Amniotic epithelial cell (primary cell): ENCODE measurements around the gene CALML3.

Experiments
- DNase-seq: peaks from one replicate; pipeline ENCODE4 v3.0.0-alpha.2; 2010; ENCODE audit warnings: low read depth

The CALML3 gene

DNA sequence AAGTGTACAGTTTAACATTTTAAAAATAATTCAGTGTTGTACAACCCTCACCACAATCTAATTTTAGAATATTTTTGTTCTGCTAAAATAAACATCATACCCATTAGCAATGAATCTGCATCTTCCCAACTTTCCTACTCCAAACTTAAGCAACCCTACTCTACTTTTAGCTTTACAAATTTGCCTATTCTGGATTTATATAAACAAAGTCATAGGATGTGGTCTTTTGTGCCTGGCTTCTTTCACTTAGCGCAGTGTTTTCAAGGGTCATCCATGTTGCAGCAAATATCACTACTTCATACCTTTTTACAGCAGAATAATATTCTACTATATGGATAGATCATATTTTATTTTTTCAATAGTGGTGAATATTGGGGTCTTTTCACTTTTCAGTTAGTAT, 18.9 kb downstream of the CALML3 start:
- DNase-seq, result no peak

DNA sequence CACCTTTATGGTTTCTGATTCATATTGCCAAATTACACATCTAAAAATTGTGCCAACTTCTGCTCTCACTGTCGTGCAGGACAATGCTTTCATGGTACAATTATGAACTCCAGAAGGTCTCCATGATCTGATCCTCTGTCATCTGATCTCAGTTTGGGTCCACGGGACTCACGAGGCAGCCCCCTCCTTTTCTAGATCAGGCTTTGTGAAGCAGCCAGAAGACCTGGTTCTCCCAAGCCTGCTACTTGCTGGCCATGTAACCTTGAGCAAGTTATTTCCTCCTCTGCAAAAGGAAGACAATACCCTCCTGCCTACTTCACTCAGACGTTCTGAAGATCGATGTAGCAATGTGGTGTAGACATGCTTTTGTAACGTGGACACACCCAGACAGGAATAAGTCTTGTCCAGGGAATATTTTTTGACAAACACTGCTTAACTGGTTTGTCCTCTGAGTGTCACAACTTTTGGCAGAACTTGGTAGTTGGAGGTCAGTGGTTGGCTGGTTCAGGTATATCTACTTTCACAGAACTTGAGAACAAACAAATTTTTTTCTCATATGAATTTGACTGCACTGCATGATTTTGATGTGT, 19.6 kb downstream of the CALML3 start:
- DNase-seq, result no peak

DNA sequence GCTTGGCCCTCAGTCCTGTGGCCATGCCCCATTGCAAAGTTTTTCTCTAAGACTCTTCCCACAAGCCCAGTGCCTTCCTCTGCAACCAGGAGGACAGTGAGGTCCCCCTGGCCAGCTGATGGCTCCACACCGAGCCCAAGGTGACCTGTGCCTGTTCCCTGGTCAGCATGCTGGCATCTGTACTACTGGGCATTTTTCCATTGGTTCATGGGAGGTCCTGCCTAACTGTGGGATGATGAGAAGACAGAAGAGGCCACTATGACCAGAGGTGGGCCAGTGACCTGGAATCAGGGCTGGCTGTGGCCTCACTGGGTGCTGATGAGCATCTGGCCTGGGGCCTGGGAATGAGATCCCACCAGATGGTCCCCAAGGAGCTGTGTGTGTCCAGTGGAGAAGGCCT, 20.2 kb downstream of the CALML3 start:
- no peak for DNase-seq

DNA sequence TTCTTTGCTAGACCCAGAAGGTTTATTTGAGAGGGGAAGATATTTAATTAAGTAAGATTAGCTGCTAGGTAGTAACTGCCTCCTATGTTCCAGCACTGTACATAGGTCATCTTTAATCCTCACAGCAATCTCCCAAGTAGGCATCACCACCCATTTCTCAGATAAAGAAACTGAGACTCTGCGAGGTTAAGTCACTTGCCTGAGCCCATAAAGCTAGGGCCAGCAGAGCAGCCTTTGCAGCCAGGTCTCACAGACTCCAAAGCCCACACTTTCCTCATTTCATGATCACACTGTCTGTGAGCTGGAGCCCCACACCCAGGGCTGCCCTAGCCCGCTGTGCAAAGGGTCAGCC, 20.6 kb downstream of the CALML3 start:
- DNase-seq, result no peak

DNA sequence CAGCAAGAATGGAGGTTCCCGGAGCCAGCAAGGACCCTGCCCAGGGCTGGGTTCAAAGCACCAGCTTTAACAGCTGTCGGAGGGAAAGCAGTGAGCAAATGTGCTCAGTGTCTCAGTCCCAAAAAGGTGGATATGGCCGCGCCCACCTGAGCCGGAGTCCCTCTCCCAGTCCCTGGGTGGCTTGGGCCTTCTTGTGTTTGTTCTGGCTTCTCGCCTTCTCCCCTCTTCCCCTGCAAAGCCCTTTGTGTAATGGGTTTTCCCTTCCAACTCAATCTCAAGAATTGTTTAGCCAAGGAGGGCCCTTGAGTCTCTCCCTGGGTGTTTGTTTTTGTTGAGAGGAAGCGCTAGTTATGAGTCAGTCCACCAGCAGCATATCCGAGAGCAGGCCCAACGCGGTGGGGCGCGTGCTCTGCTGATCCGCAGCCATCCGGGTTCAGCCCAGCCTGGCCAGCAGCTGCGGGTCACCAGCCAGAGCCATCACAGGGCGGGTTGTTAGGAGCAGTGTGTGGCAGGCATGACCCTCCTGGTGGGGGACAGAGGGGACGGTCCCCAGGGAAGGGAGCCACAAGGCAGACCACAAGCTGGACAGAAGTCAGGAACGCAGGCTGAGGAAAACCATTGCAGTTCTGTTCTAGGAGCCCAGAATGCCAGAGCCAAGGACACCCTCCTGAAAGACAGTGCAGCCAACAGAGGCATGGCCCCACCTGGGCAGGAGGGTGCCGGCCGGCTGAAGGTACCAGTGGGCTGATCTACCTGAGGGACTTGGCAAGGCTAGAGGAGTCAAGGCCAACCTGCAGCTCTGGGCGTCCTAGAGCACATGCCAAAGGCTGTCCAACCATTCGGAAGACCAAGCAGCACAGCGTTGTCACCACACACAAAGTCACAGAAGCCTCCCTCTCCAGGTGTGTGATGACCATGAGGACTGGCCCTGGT, 21.3 kb downstream of the CALML3 start:
- peak; percentile 78 for DNase-seq

DNA sequence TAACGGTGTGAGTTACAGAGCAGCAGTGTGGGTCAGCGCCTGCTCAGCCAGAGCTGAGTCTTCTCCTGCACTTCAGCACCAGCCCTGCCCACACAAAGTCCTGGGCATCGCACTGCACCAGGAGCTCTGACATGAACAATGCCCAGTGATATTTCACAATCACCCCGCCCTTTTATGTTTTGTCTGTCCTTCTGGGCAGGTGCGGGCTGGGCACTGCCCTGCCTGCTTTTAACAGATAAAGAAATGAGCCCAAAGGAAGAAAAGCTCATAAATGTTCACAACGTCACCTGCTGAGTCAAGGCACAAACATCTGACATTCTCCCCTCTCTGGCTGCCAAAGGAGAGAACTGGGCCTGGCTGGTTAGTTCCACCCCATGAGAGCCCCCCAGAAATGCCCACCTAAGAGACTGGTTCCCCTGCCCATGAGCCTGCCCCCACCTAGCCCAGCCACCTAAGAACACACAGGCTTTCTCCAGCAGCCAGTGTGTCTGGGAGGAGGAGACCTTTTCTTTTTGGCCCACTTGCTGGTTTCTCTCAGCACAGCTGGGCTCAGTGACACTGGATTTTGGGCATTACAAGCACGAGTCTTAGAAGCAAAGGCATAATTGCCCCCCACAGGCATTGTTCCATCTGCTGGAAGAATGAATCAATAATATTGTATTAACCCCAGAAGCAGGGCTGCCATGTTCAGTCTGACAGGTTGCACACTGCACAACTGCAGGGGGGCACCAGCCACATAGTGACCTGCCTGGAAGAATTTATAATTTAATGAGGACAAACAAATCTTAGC, 22.3 kb downstream of the CALML3 start:
- DNase-seq, result peak; percentile 25

DNA sequence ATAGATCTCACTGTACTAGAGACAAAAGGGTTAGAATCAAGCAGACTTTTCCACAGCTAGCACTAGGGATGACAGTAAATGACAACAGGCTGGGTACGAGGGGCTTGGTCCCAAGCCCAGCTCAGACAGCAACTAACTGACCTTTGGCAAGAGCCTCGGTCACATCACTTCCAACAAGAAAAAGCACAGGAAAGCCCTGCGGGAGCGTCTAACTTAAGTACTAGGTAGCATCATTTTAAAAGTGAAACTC, 22.8 kb downstream of the CALML3 start:
- DNase-seq, result no peak

DNA sequence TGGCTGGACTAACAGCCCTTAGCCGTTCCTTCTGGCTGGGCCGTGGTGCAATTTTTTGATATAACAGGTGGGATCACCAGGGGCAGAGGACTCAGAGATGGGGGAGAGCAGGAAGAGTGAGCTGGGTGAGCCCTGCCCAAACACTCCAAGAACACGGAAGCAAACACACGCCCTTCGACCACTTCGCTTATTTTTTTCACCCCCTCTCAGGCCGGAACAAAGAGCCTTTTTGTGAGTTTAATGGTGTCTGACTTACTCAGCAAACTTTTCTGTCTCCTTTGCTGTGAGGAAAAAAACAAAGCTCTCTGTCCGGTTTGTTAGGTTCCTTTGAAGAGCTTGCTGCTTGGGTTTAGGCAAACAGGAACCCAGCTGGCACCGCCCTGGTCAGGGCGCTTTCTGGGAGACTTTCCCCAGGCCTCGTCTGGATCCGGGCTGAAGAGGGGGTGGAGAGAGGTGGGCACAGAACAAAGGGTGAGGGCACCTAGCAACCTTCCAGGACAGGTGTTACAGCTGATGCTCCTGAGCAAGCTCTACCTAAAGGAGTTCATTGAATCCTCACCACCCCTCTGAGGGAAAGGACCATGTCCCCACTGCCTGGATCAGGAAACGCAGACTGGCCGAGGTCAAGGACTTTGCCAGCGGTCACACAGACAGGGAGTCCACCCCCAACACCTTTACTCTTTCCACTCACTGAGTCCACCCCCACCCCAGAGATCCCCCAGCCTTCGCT, 23.3 kb downstream of the CALML3 start:
- no peak for DNase-seq

DNA sequence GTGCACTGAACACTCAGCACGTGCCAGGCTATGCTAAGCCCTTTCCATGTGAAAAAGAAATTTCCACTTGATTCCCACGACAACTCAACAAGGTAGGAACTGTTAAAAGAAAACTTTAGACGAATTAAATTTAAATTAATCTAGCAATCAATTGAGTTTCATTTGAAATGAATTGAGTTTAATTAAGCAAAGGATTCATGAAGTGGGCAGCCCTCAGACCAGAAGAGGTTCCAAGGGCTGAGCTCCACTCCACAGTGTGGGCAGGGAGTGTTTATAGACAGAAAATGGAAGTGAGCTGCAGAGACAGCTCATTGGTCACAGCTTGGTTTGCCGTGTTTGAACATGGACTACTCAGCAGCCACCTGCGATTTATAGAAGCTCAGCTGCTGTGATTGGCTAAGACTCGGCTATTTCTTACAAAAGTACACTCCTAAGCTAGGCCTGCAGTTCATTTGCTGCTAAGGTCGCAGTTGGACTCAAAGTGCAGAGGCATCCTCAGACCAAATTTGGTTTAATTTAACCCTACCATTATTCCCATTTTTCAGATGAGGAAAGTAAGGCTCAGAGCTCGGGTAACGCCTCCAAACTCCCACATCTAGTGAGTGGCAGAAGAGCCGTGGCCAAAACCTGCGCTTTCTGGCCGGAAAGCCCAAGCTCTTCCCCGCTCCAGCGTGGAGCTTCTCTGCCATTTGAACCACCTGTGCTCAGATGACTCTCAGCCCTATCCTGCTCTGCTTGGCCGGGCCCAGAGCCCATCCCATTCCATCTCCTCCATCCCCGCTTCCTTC, 24.9 kb downstream of the CALML3 start:
- no peak for DNase-seq

DNA sequence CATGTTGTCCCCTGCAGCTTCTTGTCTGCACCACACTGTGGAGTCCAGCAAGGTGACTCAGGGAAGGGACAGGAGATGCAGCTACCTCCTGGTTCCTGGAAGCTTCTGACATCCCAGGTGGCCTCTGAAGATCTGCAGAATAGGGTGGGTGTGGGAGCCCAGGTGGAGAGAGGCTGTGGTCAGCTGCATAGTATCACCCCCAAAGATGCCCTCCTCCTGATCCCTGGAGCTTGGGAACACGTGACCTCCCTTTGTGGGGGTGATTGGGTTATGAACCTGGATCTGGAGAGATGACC, 25.4 kb downstream of the CALML3 start:
- DNase-seq, result no peak

DNA sequence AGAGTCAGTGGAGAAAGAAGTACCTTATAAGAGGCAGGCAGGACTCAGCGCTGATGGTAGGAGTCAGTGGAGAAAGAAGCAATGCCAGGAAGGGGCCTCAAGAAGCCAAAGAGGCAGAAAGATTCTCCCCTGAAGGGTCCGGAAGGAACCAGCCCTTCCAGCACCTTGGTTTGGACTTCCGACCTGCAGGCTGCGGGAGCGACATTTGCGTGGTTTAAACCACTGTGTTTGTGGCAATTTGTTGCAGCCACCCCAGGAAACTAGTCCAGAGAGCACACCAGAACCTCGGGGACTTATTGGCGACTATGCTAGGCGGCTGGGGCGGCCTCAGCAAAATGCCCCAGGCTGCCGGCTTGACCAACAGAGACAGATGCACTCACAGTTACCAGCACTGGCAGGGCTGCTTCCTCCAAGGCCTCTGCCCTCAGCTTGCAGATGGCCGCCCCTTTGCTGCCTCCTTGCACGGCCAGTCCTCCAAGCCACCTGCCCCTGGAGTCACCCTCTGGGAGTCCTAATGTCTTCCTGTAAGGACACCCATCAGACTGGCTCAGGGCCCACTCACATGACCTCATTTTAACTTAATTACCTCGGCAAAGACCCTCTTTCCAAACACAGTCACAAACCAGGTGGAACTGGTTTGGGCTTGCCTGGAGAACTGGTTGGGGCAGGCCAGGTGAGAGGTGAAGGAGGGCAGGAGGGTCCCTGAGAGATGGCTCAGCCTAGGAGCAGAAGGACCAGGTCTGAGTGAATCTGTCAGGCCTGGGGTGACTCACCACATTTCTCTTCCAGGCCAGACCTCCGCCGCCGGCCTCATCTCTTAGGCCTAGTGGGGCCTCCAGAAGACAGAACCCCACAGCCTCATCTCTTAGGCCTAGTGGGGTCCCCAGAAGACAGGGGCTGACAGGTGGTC, 26.1 kb downstream of the CALML3 start:
- peak; percentile 59 for DNase-seq

DNA sequence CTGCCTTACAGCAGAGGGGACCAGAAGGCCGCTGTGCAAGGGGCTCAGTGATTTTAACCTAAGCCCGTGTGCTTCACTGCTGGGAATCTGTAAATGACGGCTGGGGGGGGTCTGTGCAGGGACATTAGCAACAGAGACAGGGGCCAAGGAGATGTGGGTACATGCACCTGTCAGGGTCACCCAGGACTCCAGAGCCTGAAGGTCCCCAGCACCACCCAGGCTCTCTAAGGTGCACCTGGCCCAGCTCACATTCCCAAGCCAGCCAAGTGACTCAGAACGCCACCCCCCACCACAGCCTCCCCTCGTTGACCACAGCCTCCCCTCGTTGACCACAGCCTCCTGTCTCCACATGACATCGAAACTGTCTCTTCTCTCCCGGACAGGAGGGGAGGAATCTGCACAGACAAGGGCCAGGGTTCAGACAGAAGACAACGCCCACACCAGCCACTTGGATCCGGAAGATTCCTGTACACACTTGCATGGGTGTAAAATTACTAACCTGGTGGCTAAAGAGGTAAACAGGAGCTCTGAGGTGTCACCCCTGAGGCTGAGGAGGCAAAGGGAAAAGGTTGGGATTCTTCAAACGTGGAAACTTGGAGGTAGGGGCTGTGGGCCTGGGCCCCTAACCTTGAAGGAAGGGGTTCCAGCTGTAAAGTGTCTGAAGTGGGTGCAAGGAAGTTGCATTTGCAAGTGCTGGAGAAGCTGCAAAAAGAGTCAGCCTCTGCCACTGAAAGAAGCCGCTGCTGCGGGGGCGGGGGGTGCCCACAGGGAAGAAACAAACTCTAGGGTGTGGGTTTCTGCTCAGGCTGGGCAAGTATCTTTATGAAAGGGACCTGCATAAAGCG, 27.0 kb downstream of the CALML3 start:
- peak; percentile 73 for DNase-seq

DNA sequence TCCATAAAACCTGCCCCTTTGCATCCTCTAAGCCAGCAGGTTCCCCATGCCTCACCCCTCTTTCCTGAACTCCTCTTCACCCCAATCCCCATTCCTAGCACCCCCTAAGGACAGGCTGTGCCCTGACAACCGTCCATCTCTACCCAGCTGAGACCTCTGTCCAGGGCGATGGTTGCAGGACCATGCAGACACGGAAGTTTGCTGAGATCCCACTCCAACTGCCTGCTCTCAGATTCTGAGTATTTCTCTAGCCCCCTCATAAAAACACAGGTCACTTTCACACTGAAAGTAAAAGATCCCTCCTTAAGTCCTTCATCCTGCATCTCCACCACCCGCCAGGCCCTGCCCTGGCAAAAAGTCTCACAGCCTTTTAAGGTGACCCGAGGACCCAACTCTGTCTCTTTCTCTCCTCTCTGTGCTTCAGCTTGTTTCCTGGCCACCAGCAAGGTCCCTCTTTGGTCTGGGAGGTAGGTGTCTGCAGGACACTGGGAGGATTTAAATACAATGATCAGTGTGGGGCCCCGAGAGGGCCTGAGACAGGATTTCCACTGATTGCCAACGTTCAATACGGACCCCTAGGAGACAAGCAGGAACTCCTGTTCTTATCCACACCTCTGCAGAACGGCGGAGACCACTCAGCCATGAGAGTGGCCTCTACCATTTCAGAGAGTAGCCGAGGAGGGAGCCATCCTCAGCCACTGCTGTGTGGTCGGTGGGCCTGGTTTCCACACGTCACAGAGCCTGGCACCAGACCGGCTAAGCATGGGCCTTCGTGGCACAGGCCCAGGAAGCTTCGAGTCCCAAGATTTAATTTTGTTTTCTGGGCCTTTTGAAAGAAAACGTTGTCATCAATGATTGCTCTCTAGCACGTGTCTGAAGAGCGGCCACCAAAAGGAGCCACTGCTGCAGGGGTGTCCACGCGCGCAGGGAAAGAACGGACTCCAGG, 27.9 kb downstream of the CALML3 start:
- no peak for DNase-seq

DNA sequence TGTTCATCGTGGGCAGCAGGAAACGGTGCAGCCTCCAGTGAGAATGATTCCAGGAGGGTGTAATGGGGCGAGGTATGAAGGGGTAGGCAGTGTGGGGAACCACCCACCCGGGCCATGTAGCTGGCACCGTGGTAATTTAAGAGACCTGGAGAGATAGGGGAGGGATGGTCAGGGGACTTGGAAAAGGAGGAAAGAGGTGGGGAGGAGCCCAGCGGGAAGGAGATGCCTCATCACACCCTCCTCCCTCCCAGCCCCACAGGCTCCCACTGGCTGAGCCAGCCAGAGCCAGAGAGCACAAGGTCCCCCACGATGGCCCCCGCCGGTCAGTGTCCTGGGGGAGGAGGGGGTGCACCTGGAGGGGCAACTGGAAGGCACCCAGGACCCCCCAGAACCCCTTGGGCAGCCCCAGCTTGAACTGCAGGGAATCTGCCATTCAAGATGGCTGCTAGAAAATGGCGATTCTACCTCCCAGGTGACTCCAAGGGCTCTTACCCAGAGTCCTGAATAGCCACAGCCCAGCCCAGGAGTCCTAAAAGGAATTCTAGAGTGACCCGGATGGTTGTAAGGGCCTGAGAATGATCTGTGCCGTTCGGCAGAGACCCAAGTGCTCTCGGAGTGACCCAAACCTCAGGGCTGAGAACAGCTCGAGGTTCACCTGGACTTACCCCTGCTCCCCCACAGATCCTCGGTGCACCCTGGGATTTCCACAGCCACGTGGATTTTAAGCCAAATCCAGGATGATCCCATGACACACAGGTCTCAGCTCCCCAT, 28.8 kb downstream of the CALML3 start:
- no peak for DNase-seq

DNA sequence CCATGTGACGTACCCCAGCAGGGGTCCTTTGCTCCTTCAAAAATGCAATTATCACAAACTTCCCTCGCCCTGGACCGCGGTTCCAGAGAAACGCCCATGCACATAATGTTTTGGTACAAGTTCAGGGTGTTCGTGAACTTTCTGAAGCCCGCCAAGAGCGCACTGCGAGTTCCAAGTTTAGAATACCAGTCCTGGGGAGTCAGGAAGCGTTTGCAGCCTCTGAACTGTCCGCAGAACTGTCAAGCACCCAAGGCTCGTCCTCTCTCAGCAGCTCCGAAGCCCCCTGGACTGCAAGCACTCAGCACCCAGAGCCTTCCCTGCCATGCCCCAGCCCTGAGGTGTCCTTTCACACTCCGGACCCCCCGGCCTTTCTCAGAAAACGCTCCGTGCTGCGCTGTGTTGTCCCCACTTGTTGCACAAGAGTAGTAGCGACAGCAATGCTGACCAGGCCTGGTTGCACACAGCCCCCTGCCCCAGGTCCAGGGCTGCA, 30.3 kb downstream of the CALML3 start:
- DNase-seq, result no peak

DNA sequence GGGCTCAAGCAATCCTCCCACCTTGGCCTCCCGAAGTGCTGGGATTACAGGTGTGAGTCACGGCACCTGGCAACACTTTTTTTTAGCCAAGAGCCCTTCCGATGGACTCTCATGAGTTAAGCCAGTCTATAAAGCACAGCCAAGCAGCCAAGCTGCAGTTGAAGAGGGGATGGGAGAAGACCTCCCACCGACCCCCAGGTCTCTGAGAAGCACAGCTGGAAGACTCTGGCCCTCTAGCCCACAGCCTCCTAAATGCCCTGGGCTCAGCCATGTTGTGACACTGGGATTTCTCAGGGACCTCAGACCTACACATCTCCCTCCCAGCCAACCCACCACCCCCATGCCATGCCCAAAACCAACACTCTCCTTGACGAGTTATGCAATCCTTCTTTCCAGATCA, 31.1 kb downstream of the CALML3 start:
- DNase-seq, result no peak

DNA sequence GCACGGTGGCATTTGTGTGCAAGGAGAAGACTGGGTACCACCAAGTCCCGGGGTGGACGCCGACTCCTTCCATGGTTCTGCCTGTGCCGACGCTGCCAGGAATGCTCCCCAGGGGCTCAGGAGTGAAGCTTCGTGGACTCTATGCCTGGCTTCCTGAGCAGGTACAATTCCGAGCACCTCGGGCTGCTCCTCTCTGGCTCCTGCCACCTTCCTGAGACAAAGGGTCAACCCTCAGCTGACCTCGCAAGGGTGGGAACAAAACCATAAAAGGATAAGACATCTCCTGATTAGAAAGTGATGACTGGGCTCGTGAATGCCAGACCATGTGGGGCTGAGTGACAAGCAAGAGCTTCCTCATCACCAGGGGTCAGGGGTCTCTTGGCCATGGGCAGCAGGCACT, 31.8 kb downstream of the CALML3 start:
- DNase-seq, result no peak
